OCI-LY1 (cell line): Measurements from ENCODE around the gene TM4SF18.

ENCODE experiments used
- EZH2 ChIP-seq: fragments of 200-600 bp; sonication (generic), shearing (Covaris generic); IDR thresholded peaks from 2 replicates; pipeline ENCODE4 v1.8.0; 2017; ENCODE audit warnings: borderline replicate concordance, mixed run types, mild to moderate bottlenecking, antibody characterized with exemption, low read length, moderate library complexity, mixed read lengths
- TF ChIP-seq, protein P1 (sequence below): fragments of 200-600 bp; sonication (generic), shearing (Covaris generic); IDR thresholded peaks from 2 replicates; pipeline ENCODE4 v1.5.1; 2017; ENCODE audit warnings: mild to moderate bottlenecking, antibody characterized with exemption, low read length, moderate library complexity, mixed read lengths

GRCh38 chr3:149368201-149368673 is 34.8 kb upstream of the TM4SF18 start:
- TF ChIP-seq, protein P1, sequence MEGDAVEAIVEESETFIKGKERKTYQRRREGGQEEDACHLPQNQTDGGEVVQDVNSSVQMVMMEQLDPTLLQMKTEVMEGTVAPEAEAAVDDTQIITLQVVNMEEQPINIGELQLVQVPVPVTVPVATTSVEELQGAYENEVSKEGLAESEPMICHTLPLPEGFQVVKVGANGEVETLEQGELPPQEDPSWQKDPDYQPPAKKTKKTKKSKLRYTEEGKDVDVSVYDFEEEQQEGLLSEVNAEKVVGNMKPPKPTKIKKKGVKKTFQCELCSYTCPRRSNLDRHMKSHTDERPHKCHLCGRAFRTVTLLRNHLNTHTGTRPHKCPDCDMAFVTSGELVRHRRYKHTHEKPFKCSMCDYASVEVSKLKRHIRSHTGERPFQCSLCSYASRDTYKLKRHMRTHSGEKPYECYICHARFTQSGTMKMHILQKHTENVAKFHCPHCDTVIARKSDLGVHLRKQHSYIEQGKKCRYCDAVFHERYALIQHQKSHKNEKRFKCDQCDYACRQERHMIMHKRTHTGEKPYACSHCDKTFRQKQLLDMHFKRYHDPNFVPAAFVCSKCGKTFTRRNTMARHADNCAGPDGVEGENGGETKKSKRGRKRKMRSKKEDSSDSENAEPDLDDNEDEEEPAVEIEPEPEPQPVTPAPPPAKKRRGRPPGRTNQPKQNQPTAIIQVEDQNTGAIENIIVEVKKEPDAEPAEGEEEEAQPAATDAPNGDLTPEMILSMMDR = no peak
- no peak for TF ChIP-seq EZH2
